ENCODE measurements around the gene MINDY1. TPM values are rescaled to one million over a fixed set of nuclear protein-coding genes. Genes with fewer than 3 reads are reported as not detected.
A peak's percentile ranks its signal among the peaks of the same experiment; 100 is the strongest.

Gene MINDY1
- total RNA-seq, 2 experiments from 2014 or later: 10.4 TPM

GRCh38 chr1:151024540-151025146, 17.9 kb upstream of the MINDY1 start:
- H3K4me1 Mint-ChIP-seq (ENCODE audit: low read depth): peaks cover 4% of the 10 kb centered on the region
- no peaks in the 10 kb centered on the region for H3K27me3 Mint-ChIP-seq
- H3K36me3 Mint-ChIP-seq (ENCODE audit: low read depth): peaks cover 11% of the 10 kb centered on the region
- H3K9me3 Mint-ChIP-seq: no peaks in the 10 kb centered on the region
- DNase-seq (peak; percentile 94), ATAC-seq (peak; percentile 99)
- TF ChIP-seq CTCF (IDR thresholded peaks at IDR 0.05): peak; percentile 82
- ChIA-PET CTCF (interaction anchor here (0.7 to 3.6 kb wide), 39 partner anchors 12 to 361 kb away, joined by 3 to 56 read pairs (median 5); partner anchors contain the start of genes BNIPL, C1orf56, CDC42SE1 and MINDY1), POLR2A (interaction anchor here (0.5 to 1.0 kb wide), 6 partner anchors 34 to 204 kb away, joined by 3 to 5 read pairs (median 3); no protein-coding TSS in a partner anchor)
- intact Hi-C loops (cut with micrococcal nuclease): loop anchor here (5.0 kb wide), 1 partner anchor 33 kb away; the partner anchor contains the start of gene CDC42SE1
- peak overlapping the region; percentile 3 for H3K27ac Mint-ChIP-seq
- peak overlapping the region; percentile 31 for H3K4me3 Mint-ChIP-seq

GRCh38 chr1:151013518-151013917, 6.8 kb upstream of the MINDY1 start:
- peaks cover 3% of the 10 kb centered on the region for H3K36me3 Mint-ChIP-seq (ENCODE audit: low read depth)
- no peak for TF ChIP-seq CTCF (IDR thresholded peaks at IDR 0.05)
- H3K4me3 Mint-ChIP-seq: no peak overlapping the region
- intact Hi-C loops (cut with micrococcal nuclease): no loop called here
- ChIA-PET POLR2A (no interaction called here), CTCF (interaction anchor here (1.6 kb wide), 1 partner anchor 11 kb away, joined by 7 read pairs; no protein-coding TSS in a partner anchor)
- no peaks in the 10 kb centered on the region for H3K27me3 Mint-ChIP-seq
- H3K4me1 Mint-ChIP-seq (ENCODE audit: low read depth): peaks cover 36% of the 10 kb centered on the region
- H3K9me3 Mint-ChIP-seq: no peaks in the 10 kb centered on the region
- no peak for ATAC-seq
- no peak overlapping the region for H3K27ac Mint-ChIP-seq
- DNase-seq: no peak

- ChIA-PET CTCF (interaction anchor here (0.7 to 3.9 kb wide), 7 partner anchors 11 to 628 kb away, joined by 3 to 14 read pairs (median 5); partner anchors contain the start of gene TNFAIP8L2), POLR2A (interaction anchor here (0.7 kb wide), 1 partner anchor 18 kb away, joined by 3 read pairs; no protein-coding TSS in a partner anchor)
- ATAC-seq (no peak), DNase-seq (no peak)
- H3K27ac Mint-ChIP-seq: no peak overlapping the region
- H3K9me3 Mint-ChIP-seq: no peaks in the 10 kb centered on the region
- intact Hi-C loops (cut with micrococcal nuclease): no loop called here
- peaks cover 3% of the 10 kb centered on the region for H3K36me3 Mint-ChIP-seq (ENCODE audit: low read depth)
- no peaks in the 10 kb centered on the region for H3K27me3 Mint-ChIP-seq
- no peak for TF ChIP-seq CTCF (IDR thresholded peaks at IDR 0.05)
- H3K4me3 Mint-ChIP-seq: no peak overlapping the region
- H3K4me1 Mint-ChIP-seq (ENCODE audit: low read depth): peaks cover 38% of the 10 kb centered on the region
Observed at GRCh38 chr1:151012684-151013471, 6.2 kb upstream of the MINDY1 start.

GRCh38 chr1:151011154-151011850, 4.6 kb upstream of the MINDY1 start:
- ChIA-PET POLR2A (interaction anchor here (0.6 to 1.6 kb wide), 5 partner anchors 9 to 238 kb away, joined by 3 to 5 read pairs (median 3); no protein-coding TSS in a partner anchor), CTCF (interaction anchor here (0.6 to 3.9 kb wide), 8 partner anchors 9 to 270 kb away, joined by 3 to 18 read pairs (median 4); partner anchors contain the start of genes C1orf56 and TNFAIP8L2)
- no peaks in the 10 kb centered on the region for H3K27me3 Mint-ChIP-seq
- no peak for TF ChIP-seq CTCF (IDR thresholded peaks at IDR 0.05)
- no peak for ATAC-seq
- no peak overlapping the region for H3K4me3 Mint-ChIP-seq
- intact Hi-C loops (cut with micrococcal nuclease): no loop called here
- H3K27ac Mint-ChIP-seq: peak overlapping the region; percentile 59
- H3K4me1 Mint-ChIP-seq (ENCODE audit: low read depth): peaks cover 54% of the 10 kb centered on the region
- no peaks in the 10 kb centered on the region for H3K9me3 Mint-ChIP-seq
- peaks cover 3% of the 10 kb centered on the region for H3K36me3 Mint-ChIP-seq (ENCODE audit: low read depth)
- no peak for DNase-seq

All from activated CD8-positive, alpha-beta T cell treated with anti-CD3 and anti-CD28 coated beads for 36 hours (primary cell).